Common myeloid progenitor, CD34-positive (primary cell): ENCODE results near the gene CXCL14.

Experiments used
- CTCF ChIA-PET: fragments of 350-600 bp; sonication (Branson Sonifier 250); formaldehyde crosslinking; loops from one replicate; lab custom pipeline; 2021; ENCODE audit warnings: antibody characterized with exemption; lab: Charles Lee
- POLR2A ChIA-PET: fragments of 350-600 bp; sonication (Branson Sonifier 250); formaldehyde crosslinking; loops from one replicate; lab custom pipeline; 2021; ENCODE audit warnings: antibody characterized with exemption; lab: Charles Lee
- DNase-seq, 3 donors: peaks; one replicate each; pipeline versions ENCODE4 v3.0.0 to v3.0.0-alpha.2; 2013
- H3K27ac ChIP-seq, 2 experiments: 1 replicate in 1 of 2; 2 replicates in 1 of 2; pipeline ENCODE4 v1.7.0; 2013; ENCODE audit warnings: inconsistent platforms in 2 of 2, low read length in 2 of 2, mild to moderate bottlenecking in 2 of 2, low read depth in 1 of 2, moderate library complexity in 1 of 2; ENCODE audit not compliant: severe bottlenecking in 2 of 2, insufficient read depth in 1 of 2, poor library complexity in 1 of 2
- H3K27me3 ChIP-seq, 5 experiments: replicated peaks in 2 of 5; 1 replicate in 3 of 5; 2 replicates in 2 of 5; pipeline versions ENCODE4 v1.6.1 to v1.7.0; 2013; ENCODE audit warnings: low read length in 4 of 5, mild to moderate bottlenecking in 2 of 5, moderate library complexity in 2 of 5, inconsistent platforms in 1 of 5; ENCODE audit not compliant: insufficient read depth in 5 of 5, control insufficient read depth in 4 of 5
- H3K36me3 ChIP-seq, 4 experiments: 1 replicate in 2 of 4; 2 replicates in 2 of 4; pipeline versions ENCODE4 v1.6.1 to v1.7.0; 2013; ENCODE audit warnings: low read length in 3 of 4, control low read depth in 1 of 4, mild to moderate bottlenecking in 1 of 4; ENCODE audit not compliant: control insufficient read depth in 4 of 4, insufficient read depth in 4 of 4
- H3K4me1 ChIP-seq, 4 experiments: 1 replicate in 3 of 4; 2 replicates in 1 of 4; pipeline versions ENCODE4 v1.6.1 to v1.7.1; 2013; ENCODE audit warnings: low read length in 3 of 4, mild to moderate bottlenecking in 3 of 4, control low read depth in 1 of 4, inconsistent platforms in 1 of 4, moderate library complexity in 1 of 4; ENCODE audit not compliant: control insufficient read depth in 4 of 4, insufficient read depth in 4 of 4; ENCODE audit errors: control extremely low read depth in 1 of 4
- H3K4me3 ChIP-seq, 7 experiments: 1 replicate in 4 of 7; 2 replicates in 3 of 7; pipeline versions ENCODE4 v1.5.1 to v1.7.0; 2013; ENCODE audit warnings: mild to moderate bottlenecking in 7 of 7, low read length in 6 of 7, moderate library complexity in 6 of 7, inconsistent platforms in 2 of 7, low read depth in 2 of 7, control low read depth in 1 of 7; ENCODE audit not compliant: insufficient read depth in 4 of 7, control insufficient read depth in 1 of 7; ENCODE audit errors: extremely low read depth in 1 of 7
- H3K9me3 ChIP-seq, 5 experiments: 1 replicate in 4 of 5; 2 replicates in 1 of 5; pipeline versions ENCODE4 v1.6.1 to v1.7.1; 2013; ENCODE audit warnings: low read length in 4 of 5, mild to moderate bottlenecking in 2 of 5, inconsistent platforms in 1 of 5, low read depth in 1 of 5, moderate library complexity in 1 of 5; ENCODE audit not compliant: control insufficient read depth in 4 of 5, insufficient read depth in 2 of 5; ENCODE audit errors: control extremely low read depth in 1 of 5
- WGBS: methylation state at CpG from one replicate; pipeline ENCODE4 v1.1.5; 2013; ENCODE audit not compliant: insufficient coverage; 5-methylcytosine and 5-hydroxymethylcytosine counted together

CXCL14 gene

DNA sequence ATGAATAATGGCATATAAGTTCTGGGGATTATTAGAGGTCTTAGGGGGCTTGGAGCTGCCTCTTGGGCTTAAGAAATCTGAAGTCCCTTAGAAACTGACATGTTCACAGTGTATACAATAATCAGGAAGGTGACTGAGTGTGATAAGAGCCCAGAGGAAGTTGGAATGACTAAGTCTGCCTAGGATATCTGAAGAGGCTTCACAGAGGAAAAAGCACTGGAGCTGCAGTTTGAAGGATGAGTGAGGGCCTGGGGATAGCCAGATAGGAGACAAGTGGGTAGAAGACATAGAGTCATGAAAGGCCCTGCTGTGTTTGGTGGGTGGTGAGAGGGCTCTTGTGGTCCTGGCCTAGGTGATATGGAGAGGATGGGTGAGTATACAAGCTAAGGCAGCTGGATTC lies 51.9 kb downstream of the CXCL14 start:
- Histone ChIP-seq H3K36me3 (peaks cover 0 to 1% (median 0%) of the 10 kb centered on the region in 4 experiments), H3K9me3 (peaks cover 0 to 29% (median 6%) of the 10 kb centered on the region in 5 experiments), H3K27me3 (peaks cover 14 to 63% (median 17%) of the 10 kb centered on the region in 5 experiments), H3K4me3 (no peak overlapping the region), H3K27ac (no peak overlapping the region), H3K4me1 (no peaks in the 10 kb centered on the region)
- no peak for DNase-seq
- ChIA-PET POLR2A (no interaction called here), CTCF (interaction anchor here (4.3 kb wide), 1 partner anchor 24 kb away, joined by 21 read pairs; no protein-coding TSS in a partner anchor)

- DNase-seq = no peak
- CTCF ChIA-PET = no interaction called here
- Histone ChIP-seq H3K27ac (no peak overlapping the region), H3K4me1 (no peaks in the 10 kb centered on the region), H3K27me3 (peaks cover 2 to 43% (median 10%) of the 10 kb centered on the region in 5 experiments), H3K36me3 (no peaks in the 10 kb centered on the region), H3K9me3 (peaks cover 1 to 24% (median 8%) of the 10 kb centered on the region in 5 experiments), H3K4me3 (no peak overlapping the region)
- 40% methylated on average over 1 of the region's 2 CpGs for WGBS
- POLR2A ChIA-PET = no interaction called here
Measured at GRCh38 chr5:135521964-135522363, 56.8 kb downstream of the CXCL14 start.
